Fibroblast of peridontal ligament (primary cell): Measurements from ENCODE around the gene NDE1.
"Not testable (repeated sequence)": the region's sequence is repeated elsewhere in the genome, so short reads cannot be mapped to it uniquely, and the experiment has no call there.

ENCODE experiments used
- DNase-seq: peaks from one replicate; pipeline ENCODE4 v3.0.0-alpha.2; 2010; ENCODE audit errors: extremely low read depth

The NDE1 gene

DNA sequence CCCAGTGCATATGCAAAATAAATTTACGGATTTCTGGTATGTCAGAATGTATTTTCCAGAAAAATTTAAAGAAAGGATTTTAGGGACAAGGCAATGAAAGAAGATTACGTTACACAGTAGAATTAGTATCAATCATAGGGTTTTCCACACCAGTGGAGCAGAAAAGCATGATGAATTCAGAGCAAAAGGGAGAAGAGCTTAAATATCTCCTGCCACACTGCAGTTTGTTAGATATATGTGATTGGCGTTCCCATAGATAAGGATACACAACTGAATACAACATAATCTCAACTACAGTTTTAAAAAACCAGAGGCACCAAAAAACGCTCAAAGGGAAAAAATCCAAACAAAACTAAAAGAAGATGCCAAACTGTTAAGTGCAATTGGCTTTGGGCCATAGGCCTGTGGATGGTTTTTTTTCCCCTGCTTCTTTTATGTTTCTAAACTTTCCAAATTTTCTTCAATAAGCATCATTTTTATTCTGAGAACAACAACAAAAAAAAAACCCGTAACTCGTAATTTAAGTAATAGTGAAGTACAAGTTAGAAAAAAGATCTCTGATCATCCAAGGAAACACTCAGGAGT is 29.3 kb upstream of the NDE1 start:
- DNase-seq, result peak; percentile 31

- no peak for DNase-seq
Measured at GRCh38 chr16:15621456-15621855, 28.6 kb upstream of the NDE1 start.

GRCh38 chr16:15621889-15622288 is 28.2 kb upstream of the NDE1 start:
- DNase-seq, result no peak

DNA sequence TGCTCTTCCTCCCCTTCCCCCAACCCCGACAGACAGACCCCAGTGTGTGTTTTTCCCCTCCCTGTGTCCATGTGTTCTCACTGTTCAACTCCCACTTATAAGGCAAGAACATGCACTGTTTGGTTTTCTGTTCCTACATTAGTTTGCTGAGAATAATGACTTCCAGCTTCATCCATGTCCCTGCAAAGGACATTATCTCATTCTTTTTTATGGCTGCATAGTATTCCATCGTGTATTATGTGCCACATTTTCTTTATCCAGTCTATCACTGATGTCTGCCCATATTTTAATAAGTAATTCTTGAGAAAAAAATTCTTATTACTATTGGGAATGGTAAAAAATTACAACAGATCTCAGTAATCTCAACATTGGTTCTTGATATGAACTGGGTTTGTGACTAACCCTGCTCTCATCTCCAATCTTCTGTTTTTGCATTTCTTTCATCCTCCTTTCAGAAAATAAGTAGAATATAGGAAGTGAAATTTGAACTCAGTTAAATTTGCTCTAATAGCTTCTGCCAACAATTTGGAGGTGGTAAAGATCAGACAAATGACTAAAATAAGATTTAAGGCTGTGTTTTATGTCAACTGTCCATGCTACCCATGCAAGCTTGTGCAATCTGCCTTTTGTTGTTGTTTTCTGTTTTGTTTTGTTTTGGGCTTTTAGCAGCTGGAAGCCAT is 18.2 kb upstream of the NDE1 start:
- DNase-seq, result no peak

- DNase-seq, result no peak
Measured at GRCh38 chr16:15635926-15636325, 14.1 kb upstream of the NDE1 start.

GRCh38 chr16:15636392-15636873 is 13.6 kb upstream of the NDE1 start:
- DNase-seq, result no peak

- no peak for DNase-seq
Measured at GRCh38 chr16:15639061-15639568, 10.9 kb upstream of the NDE1 start.

- DNase-seq, result no peak
Measured at GRCh38 chr16:15640966-15641365, 9.1 kb upstream of the NDE1 start.

DNA sequence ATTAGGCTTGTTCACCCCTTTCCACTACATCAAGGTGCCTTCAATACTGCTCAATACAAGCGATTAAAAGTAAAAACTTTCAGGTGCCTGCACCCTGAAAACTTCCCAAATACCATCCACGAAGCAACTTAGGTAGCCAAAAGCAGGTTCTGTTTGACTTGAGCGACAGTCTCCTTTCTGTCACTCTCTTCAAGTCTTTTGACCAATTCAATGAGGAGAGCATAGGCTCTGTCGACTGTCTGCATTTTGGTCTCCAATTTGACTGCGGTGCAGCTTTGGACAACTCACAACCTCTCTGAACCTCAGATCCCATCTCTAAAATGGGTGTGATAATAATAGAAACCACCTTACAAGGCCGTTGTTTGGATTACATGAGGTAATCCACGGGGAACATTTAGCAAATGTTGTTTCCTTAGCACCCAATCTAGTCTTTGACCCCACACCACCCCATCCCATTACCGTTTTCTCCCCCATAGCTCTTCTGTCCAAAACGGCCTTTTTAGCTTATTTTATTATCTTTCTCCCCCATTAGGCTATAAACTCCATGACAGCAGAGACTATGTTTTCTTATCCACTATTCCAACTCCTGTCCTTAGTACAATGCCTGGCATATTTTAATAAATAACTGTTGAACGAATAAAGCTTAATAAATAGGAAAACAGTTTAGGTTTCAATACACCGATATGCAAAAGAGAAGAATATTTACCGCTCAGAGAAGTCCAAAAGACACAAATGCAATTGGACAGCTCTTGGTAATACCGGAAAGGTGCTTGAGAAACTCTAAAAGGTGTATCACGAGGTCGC is 8.1 kb upstream of the NDE1 start:
- no peak for DNase-seq

DNA sequence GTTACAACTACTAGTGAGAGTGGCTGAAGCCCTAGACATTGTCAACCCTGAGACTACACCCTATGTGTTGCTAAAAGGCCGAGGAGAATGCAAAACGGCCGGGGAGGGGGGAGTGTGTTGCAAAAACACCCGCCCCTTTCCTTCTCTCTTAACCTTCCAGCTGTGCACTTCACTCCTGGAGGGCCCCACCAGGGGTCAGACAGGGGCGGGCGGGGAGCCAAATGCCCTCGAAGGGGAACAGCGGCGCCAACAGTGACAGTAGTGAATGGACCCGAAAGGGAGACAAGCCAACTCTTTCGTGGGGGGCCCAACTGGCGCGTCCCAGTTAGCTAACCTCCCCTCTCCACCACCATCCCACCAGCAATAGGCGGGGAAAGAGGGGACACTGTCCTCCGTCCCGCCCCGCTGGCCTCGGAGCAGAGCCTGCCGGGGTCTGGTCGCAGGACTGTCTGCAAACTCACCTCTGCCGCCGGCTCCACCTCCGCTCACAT is 7.4 kb upstream of the NDE1 start:
- peak; percentile 28 for DNase-seq

GRCh38 chr16:15643048-15643945 is 6.7 kb upstream of the NDE1 start, which contains the start of gene MARF1:
Gene MARF1 (minus strand): TSS chr16:15643154. CDS start chr16:15639233, 3,921 bp downstream.
- DNase-seq, result peak; percentile 85

GRCh38 chr16:15643946-15644250 is 6.1 kb upstream of the NDE1 start:
- DNase-seq, result no peak

DNA sequence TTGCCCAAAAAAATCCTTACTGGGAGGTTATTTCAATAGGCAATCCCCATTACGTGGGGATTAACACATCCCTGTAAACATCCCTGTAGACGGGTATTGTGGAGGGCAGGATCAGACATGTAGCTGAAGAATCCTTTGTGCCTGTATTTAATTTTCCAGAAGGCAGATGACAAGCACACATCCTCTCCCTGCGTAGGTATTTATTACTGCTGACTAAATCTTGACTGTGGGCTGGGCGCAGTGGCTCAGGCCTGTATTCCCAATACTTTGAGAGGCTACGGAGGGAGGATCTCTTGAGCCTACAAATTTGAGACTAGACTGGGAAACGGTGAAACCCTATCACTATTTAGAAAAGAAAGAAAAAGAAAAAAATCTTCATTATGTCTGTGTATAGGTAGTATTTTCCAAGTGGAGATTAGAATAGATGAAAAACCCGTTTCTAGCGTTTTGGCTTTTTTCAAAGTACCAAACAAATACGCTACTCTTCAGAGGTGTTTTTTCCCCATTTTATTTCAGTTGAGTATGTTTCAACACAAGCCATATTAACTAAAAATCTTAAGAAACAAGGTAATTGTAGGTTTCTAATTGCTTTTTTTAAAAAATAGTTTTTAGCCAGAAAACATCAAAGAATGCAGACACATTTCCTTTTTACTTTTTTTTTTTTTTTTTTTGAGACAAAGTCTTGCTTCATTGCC is 5.6 kb upstream of the NDE1 start:
- DNase-seq, result peak; percentile 46

GRCh38 chr16:15644962-15645465 is 5.0 kb upstream of the NDE1 start:
- DNase-seq, result peak; percentile 96

- DNase-seq, result not testable (repeated sequence)
Measured at GRCh38 chr16:15646557-15647293, 3.3 kb upstream of the NDE1 start.

- no peak for DNase-seq
Measured at GRCh38 chr16:15647294-15648014, 2.6 kb upstream of the NDE1 start.

GRCh38 chr16:15648135-15648730 is 1.8 kb upstream of the NDE1 start:
- no peak for DNase-seq

DNA sequence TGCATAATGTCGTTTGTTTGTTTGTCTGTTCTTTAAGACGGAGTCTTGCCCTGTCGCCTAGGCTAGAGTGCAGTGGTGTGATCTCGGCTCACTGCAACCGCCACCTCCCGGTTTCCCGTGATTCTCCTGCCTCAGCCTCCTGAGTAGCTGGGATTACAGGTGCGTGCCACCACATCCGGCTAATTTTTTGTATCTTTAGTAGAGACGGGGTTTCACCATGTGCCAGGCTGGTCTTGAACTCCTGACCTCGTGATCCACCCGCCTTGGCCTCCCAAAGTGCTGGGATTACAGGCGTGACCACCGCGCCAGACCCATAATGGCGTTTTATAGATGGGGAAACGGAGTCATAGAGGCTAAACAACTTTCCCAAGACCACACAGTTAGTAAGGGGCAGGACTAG is 734 bp upstream of the NDE1 start:
- not testable (repeated sequence) for DNase-seq

GRCh38 chr16:15649727-15650018 is 372 bp upstream of the NDE1 start:
- DNase-seq, result no peak
